Activated CD8-positive, alpha-beta memory T cell treated with anti-CD3 and anti-CD28 coated beads for 24 hours (primary cell): ENCODE measurements around the gene COMP.

Source experiments
- DNase-seq: peaks from one replicate; pipeline ENCODE4 v3.0.0-alpha.2; 2020

COMP gene

DNA sequence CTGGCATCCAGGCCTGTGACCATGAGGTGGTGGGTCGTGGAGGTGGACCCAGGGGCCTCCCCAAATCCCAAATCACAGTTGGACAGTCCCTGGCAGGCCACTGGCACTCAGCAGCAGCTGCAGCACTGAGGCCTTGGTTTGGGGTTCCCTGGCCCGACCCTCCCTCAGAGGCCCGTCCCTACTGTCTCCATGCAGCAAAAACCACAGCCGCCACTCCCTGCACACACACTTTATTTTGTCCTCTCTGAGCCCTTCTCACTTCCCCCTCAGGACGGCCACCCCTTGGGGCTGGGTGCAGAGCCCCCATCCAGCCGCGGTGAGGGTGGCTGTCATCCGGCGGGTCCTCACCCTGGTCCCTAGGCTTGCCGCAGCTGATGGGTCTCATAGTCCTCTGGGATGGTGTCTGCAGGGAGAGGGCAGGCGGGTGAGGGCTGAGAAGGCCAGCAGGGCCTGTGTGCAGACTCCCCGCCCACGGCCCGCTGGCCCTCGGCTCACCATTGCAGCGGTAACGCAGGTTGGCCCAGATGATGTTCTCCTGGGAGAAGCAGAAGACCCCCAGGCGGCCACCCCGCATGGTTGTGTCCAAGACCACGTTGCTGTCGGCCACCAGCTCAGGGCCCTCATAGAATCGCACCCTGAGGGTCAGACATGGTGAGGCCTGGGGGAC, 8.4 kb downstream of the COMP start:
- no peak for DNase-seq

DNA sequence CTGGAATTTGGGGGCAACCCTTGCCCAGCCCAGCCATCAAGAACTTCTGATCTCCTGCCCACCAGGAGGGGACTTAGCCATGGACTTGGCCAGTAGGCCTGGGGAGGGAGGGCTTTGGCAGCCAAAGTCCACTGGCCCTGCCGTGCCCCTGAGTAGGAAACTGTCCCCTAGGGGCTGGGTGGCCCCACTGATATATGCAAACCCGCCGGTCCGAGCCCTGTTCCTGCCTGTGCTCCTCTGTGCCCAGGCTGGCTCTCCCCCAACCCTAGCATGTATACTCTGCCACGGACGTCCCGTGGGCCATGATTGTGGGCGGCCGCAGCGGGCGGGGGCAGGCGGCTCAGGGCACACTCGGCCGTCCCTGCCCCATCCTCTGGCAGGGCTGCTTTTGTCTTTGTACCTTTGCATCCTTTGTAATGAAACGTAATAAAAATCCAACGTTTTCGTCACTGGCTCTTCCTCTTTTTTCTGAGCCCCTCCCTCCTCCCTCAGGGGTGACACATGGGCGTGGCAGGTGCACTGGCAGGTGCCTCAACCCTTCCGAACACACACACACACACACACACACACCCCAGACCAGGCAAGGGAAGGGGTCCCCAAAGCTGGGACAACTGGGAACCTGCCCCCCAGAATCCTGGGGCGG, 9.1 kb downstream of the COMP start:
- no peak for DNase-seq

DNA sequence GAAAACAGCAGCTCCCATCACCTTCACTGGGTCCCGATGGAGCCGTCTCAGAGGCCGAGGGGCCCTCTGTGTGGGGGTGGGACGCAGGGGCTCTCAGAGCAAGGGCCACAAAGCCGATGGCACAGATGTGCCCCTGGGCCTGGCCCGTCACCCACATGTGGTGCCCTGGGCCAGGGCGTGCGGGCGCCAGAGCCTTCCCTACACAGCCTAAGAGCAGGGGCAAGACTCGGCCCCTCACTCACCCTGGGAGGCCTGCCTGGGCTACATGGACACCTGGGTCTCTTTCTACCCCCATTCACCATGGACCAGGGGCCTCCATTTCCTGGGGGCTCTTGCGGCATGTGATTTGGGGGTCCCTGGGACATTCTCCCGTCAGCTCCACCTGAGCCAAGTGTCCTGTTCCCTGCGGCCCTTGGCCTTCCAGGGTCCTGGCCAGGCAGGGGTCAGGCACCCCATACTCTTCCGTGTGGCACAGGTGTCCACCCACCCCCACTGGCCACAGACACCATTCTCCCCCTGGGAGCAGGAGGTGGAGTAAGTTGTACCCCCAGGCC, 10.0 kb downstream of the COMP start:
- no peak for DNase-seq

DNA sequence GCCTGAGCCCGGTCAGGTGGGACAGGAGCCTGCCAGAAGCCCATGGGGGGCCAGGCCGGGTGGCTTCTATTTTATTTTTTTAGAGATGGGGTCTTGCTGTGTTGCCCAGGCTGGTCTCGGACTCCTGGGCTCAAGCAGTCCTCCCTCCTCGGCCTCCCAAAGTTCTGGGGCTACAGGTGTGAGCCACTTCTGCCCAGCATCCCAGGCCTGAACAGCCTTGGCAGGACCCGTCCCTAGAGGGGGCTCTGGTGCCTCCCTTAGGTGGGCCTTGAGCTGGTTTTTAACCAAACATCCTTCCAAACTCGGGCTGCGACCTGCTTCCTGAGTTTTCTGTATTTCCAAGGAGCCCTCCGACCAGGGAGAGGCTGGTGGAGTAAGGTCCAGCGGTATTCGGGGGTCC, 10.5 kb downstream of the COMP start:
- no peak for DNase-seq

DNA sequence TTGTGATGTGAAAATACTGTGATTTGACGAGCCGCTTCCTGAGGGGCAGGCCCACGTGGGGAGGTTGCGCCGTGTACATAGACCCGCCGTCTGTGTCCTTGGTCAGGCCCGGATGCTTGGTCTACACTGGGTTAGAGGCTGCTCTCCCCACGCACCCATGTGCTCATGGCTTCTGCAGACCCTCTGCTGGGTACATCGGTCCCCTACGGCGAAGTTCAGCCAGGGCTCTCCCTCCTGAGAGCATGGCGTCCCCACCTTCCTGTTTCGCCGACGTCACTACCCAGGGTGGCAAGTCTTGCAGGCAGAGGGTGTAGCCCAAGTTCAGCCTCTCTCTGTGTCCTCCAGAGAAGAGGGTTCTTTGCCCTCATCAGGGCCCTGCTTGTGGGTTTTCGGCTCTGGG, 11.0 kb downstream of the COMP start:
- DNase-seq = no peak

DNA sequence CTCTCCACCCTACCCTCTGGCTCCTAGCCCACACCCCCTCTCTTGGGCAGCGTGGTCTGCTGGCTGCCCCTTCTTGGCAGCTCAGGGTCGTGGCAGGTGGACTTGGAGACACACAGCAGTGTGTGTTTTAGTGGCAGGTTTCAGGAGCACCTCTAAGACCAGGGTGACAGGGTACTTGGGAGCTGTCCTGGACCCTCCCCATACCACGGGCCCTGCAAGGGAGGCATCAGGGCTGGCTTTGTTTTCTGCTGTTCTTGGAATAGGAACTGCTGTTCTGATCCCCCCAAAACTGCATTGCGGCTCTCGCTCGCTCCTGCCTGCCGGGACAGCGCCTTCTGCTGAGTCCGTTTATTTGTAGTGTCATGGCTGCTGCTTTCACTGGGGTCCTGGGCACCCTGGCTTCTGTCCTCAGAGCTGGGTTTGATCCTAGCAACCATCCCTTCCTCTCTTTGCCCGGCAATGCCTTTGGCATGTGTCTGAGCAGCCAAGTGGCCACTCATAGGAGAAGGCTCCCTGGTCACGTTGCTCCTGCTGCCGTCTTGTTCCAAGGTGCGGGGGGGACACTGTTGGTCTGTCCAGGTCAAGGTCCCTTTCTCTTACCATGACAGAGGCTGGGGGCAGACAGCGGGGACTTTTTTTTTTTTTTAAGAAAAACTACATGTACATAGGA, 12.1 kb downstream of the COMP start:
- no peak for DNase-seq

DNA sequence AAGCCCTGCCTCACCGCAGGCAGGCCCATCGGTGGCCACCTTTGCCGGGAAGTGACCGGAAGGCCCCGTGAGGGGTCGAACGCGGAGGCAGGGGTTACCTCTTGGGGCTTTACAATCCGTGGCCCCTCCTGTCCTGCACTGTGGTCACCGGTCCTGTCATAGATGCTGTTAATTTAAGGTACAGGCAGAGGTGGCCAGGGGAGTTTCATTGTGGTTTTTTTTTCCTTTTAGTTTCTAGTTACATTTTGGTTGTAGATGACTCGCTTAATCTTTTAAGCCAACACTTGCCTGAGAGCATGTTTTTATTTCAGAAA, 13.1 kb downstream of the COMP start:
- no peak for DNase-seq

DNA sequence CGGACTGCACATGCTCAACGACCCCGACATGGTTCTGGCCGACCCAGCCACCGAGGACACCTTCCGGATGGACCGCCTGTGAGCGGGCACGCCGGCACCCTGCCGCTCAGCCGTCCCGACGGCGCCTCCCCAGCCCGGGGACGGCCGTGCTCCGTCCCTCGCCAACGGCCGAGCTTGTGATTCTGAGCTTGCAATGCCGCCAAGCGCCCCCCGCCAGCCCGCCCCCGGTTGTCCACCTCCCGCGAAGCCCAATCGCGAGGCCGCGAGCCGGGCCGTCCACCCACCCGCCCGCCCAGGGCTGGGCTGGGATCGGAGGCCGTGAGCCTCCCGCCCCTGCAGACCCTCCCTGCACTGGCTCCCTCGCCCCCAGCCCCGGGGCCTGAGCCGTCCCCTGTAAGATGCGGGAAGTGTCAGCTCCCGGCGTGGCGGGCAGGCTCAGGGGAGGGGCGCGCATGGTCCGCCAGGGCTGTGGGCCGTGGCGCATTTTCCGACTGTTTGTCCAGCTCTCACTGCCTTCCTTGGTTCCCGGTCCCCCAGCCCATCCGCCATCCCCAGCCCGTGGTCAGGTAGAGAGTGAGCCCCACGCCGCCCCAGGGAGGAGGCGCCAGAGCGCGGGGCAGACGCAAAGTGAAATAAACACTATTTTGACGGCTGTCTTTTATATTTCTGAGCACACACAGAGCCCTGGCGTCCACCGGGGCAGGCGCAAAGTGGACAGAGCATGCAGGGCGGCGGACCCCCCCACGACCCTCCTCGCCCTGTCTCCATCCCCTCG, 13.6 kb downstream of the COMP start:
- DNase-seq = no peak

DNA sequence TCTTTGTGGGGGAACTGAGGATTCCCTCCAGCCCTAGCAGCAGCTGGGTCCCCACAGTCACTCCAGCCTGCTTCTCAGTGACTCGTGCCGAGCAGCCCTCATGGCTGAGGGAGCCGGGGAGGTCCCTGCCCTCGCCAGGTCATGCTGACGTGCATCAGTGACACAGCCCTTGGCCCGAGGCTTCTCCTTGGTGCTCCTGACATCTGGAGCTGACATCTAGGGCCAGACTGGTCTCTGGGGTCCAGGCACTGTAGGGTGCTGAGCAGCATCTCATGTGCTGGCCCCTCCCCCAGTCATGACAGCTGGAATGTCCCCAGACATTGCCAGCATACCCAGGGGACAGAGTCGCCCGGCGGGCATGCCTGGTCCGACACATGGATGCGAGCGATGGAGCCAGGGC, 14.4 kb downstream of the COMP start:
- no peak for DNase-seq

DNA sequence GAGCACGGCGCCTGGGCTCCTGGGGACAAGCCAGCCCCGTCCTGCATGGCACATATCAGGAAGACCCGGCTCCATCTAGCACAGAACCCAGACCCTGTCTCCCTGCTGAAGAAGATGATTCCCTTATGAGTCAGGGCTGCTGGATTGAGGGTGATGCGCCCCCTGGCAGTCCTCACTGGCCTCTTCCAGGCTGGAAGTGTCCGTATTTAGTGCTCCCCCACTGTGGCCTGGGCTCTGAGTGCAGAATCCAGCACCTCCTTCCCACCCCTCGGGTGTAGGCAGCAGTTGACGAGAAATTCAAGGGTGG, 14.9 kb downstream of the COMP start:
- no peak for DNase-seq

DNA sequence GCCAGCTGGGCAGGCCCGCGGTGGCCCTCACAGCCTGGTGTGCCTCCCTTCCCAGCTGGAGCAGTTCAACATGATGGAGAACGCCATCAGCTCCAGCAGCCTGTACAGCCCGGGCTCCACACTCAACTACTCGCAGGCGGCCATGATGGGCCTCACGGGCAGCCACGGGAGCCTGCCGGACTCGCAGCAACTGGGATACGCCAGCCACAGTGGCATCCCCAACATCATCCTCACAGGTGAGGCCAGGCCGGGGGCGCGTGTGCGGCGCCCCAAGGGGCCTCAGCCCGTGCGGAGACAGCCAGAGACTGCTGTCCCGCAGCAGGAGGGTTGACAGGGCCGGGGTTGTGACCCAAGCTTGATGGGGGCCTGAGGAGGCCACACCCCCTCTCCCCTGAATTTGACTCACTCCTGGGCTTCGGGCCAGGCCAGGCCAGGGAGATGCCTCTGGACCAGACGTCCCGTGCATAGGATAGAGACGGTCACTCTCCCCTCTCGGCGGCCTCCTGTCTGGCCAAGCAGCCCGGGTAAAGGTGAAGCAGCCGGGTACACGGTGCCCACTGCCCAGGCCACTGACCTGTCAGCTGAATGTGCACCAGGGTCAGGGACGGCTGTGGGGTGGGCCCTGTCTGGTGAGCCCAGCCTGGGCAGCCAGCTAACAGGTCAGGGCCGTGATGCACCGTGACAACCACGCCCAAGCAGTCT, 15.4 kb downstream of the COMP start:
- DNase-seq = no peak

DNA sequence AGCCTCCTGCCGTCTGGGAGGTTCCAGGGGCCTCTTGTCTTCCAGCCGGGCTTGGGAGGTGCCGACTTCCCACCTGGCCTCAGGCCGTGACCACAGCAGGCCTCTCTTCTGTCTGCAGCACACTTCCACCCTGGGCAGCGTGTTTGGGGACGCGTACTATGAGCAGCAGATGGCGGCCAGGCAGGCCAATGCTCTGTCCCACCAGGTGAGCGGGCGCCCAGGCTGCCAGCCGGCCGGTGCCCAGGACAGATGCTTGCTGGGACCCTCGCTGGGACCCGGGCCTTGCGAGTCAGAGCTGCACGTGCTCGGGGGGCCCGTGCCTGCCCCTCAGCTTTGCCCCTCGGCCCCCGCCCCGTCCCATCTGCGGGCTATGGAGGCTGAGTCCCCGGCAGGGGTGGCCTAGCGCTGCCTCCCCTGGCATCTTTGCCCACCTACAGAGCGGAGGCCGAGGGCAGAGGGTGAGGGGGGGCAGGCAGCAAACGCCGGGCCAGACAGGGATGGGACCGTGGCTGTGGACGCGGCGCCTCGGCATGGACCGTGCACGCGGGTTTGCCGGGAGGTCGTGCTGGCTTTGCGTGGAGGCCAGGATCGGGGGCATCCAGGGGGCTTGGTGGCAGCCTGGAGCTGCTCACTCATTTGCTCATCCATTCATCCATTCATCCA, 16.2 kb downstream of the COMP start:
- DNase-seq = no peak

DNA sequence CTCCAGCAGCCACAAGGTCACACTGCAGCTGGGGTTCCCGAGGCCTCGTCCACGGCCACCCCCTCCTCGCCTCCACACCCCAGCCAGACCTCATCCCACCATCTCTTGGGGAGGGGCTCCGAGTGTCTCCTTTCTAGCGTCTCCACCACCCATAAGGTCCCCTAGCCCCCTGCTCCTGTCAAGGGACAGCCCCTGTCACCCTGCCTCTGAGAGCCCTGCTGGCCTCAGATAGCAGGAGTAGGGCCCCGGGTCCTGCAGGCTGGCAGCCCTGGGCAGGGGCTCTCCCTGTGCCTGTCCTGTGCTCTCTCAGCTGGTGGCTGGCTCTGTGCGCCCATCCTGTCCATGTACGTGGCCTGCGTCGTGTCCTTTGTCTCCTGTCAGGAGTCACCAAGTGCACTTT, 17.0 kb downstream of the COMP start:
- DNase-seq = no peak

DNA sequence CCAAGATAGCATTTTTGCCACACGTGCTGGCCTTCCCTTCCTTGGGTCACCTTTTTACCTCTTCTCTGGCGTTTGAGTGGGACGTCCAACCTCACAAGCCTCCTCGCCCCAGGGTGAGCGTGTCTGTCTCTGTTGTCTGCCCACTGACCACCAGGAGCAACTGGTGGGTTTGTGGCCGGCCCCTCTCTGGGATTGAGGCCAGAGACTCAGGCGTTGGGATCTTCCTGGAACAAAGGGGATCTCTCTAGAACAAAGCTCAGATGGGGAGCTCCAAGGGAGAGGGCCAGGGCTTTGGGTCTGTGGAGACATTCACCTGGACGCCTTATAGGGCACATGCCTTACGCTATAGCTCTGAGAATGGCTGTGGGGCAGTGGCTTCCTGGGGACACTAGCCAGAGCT, 17.4 kb downstream of the COMP start:
- no peak for DNase-seq

DNA sequence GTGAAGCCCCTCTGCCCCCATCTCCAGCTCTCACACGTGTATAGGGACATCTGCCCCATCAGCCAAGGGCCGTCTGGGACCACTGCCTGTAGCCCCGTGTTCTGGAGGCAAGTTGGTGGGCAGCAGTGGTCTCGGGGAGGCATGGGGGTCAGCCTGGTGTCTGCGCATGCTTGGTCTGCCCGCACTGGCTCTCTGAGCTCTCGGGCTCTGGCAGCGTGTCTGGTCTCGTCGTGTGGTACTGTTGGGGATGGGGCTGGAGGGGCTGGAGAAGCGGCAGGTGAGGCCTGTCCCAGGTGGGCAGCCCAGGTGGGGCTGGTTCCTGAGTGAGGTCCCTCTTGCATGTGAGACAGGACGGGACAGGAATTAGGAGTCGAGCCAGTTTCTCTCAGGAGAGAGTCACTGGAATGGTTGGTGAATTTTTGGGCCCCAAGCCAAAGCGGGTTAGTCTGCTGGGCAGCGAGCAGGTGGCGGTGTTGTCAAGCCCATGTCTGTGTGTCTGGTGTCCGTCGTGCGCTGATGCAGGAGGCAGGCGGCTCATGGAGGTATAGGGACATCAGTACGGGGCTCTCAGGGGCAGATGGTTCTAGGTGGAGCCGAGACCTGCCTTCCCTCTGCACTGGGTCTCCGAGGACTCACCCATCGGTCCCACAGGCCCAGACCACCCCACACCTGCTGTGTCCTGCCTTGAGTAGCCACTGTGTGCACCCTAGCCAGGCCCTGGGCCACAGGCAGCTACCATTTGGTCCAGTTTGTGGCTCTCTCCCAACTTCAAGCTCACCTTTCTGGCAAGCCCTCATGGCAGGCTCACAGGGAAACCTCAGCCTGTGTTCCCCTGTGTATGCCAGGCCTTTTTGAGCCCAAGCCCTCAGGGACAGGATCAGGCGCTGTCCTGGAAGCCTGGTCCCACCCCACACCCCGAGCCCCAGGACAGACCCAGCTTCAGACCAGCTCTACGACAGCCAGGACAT, 18.2 kb downstream of the COMP start:
- no peak for DNase-seq

DNA sequence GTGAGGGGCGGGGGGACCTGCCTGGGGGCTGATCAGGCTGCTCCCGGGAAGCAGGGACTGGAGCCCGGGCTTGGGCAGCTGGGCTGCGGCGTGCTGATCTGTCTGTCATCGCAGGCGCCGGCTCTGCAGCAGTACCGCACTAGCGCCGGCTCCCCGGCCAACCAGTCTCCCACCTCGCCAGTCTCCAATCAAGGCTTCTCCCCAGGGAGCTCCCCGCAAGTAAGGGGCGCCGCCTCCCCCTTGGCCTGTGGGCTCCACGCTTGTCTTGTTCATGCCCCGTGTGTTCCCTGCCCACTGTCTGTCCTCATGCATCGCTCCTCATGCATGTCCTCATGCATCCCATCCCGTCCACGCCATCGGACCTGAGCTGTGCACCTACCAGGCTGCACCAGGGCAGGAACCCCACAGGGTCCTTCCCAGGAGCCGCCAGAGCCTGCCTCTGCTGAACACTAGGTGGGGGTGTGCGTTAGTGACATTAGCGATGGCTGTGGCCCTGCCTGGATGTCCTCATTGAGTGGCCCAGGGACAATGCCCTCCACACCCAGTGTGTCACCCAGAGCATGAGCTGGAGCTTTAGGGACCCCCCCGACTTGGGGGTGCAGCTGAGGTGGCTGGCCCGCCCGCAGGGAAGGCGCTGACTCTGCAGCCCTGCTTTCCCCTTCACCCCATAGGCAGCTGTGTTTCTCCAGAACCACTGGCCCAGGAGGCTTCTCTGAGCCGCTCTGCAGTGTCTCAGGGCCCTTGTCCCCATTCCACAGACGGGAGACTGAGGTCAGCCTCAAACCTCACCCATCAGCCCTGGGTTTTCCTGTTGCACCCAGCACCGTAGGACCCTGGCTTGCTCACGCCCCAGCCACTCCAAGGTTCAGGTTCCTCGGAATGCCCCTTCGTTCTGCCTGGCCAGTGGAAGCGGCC, 19.5 kb downstream of the COMP start:
- no peak for DNase-seq

DNA sequence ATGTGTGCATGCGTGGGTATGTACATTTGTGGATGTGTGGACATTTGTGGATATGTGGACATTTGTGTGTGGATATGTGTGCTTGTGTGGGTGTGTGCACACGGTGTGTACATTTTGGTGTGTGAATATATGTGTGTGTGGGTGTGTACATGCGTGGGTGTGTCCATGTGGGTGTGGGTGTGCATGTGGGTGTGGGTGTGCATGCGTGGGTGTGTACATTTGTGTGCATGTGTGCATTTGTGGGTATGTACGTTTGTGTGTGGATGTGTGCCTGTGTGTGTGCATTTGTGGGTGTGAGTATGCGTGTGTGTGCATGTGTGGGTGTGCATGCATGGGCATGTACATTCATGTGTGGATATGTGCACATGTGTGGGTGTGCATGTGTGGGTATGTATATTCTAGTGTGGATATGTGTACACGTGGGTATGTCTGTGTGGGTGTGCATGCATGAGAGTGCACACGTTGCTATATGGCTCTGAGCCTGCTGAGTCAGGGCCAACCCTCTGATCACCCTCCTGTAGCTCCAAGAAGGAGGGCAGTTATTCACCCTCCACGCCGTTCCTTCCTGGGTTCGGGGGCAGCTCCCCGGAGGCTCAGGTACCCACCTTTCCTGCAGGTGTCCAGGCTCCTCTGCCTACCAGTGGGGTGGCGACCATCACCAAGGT, 20.3 kb downstream of the COMP start:
- no peak for DNase-seq

DNA sequence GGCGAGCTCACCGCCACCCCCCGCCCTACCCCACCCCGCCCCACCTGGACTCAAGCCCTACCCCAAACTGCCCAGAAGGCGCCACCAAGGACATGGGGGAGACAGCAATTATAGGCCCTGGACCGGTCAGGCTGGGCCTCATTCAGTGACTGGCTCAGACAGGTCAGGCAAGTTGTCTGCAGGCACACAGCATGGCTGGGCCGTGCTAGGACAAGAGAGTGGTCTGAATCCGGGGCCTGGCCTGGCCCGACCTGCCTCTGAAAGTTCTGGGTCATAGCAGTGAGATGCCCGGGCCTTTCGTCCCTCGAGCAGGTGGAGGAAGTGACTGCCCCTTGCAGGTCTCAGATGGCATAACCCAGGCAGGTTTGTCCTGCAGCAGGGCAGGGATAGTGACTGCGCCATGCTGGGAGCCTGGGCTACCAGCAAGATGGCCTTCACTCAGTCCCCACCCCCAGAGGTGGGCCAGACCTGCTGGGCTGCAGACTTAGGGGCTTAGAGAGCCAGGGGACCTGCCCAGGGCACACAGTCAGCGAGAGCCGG, 21.0 kb downstream of the COMP start:
- DNase-seq = no peak
